OCI-LY1 (cell line): ENCODE data around the gene LSM4.

Experiments
- H2AFZ ChIP-seq: fragments of 200-600 bp; sonication (generic), shearing (Covaris generic); 2 replicates; pipeline ENCODE4 v1.6.0; 2014; ENCODE audit warnings: antibody characterized with exemption, mild to moderate bottlenecking, low read length
- H3F3A ChIP-seq: fragments of 200-600 bp; sonication (generic), shearing (Covaris generic); 2 replicates; pipeline ENCODE4 v1.6.0; 2014; ENCODE audit warnings: mild to moderate bottlenecking, antibody characterized with exemption, low read length, moderate library complexity; ENCODE audit not compliant: insufficient read depth
- H3K27ac ChIP-seq: fragments of 200-600 bp; sonication (generic); 2 replicates; pipeline ENCODE4 v1.5.1; 2014; ENCODE audit warnings: low read length, mixed run types, mild to moderate bottlenecking, low read depth; ENCODE audit not compliant: poor library complexity, severe bottlenecking
- H3K27me3 ChIP-seq: fragments of 200-600 bp; sonication (generic); 2 replicates; pipeline ENCODE4 v1.6.0; 2014; ENCODE audit warnings: antibody characterized with exemption, mild to moderate bottlenecking, low read length, moderate library complexity; ENCODE audit not compliant: insufficient read depth
- H3K36me3 ChIP-seq: fragments of 200-600 bp; sonication (generic); 2 replicates; pipeline ENCODE4 v1.6.1; 2014; ENCODE audit warnings: mild to moderate bottlenecking, antibody characterized with exemption, low read length, moderate library complexity, mixed read lengths; ENCODE audit not compliant: insufficient read depth
- H3K4me1 ChIP-seq: fragments of 200-600 bp; sonication (generic); 2 replicates; pipeline ENCODE4 v1.5.1; 2014; ENCODE audit warnings: mild to moderate bottlenecking, low read length, moderate library complexity; ENCODE audit not compliant: insufficient read depth, severe bottlenecking
- H3K4me2 ChIP-seq: fragments of 200-600 bp; sonication (generic), shearing (Covaris generic); 2 replicates; pipeline ENCODE4 v1.6.1; 2014; ENCODE audit warnings: low read length
- H3K4me3 ChIP-seq: fragments of 200-600 bp; sonication (generic); 2 replicates; pipeline ENCODE4 v1.5.1; 2014; ENCODE audit warnings: low read length, low read depth, mild to moderate bottlenecking, mixed read lengths; ENCODE audit not compliant: poor library complexity, severe bottlenecking
- H3K79me2 ChIP-seq: fragments of 200-600 bp; shearing (Covaris generic); 2 replicates; pipeline ENCODE4 v1.6.1; 2016; ENCODE audit warnings: mixed run types, low read length, mixed read lengths; ENCODE audit not compliant: insufficient read depth
- H3K9ac ChIP-seq: fragments of 200-600 bp; sonication (generic), shearing (Covaris generic); 2 replicates; pipeline ENCODE4 v1.6.1; 2014; ENCODE audit warnings: mild to moderate bottlenecking, low read length, mixed read lengths
- H3K9me2 ChIP-seq: fragments of 200-600 bp; sonication (generic), shearing (Covaris generic); 2 replicates; pipeline ENCODE4 v1.6.1; 2014; ENCODE audit warnings: low read depth, mild to moderate bottlenecking, low read length, mixed read lengths
- H3K9me3 ChIP-seq: fragments of 200-600 bp; shearing (Covaris generic); 2 replicates; pipeline ENCODE4 v1.6.1; 2014; ENCODE audit warnings: low read length, mixed read lengths
- H4K20me1 ChIP-seq: fragments of 200-600 bp; sonication (generic), shearing (Covaris generic); 2 replicates; pipeline ENCODE4 v1.6.0; 2016; ENCODE audit warnings: mild to moderate bottlenecking, low read length; ENCODE audit not compliant: insufficient read depth
- CTCF ChIP-seq: fragments of 200-600 bp; sonication (generic), shearing (Covaris generic); IDR thresholded peaks from 2 replicates; pipeline ENCODE4 v1.5.1; 2017; ENCODE audit warnings: mild to moderate bottlenecking, antibody characterized with exemption, low read length, moderate library complexity, mixed read lengths
- EZH2 ChIP-seq: fragments of 200-600 bp; sonication (generic), shearing (Covaris generic); IDR thresholded peaks from 2 replicates; pipeline ENCODE4 v1.8.0; 2017; ENCODE audit warnings: borderline replicate concordance, mixed run types, mild to moderate bottlenecking, antibody characterized with exemption, low read length, moderate library complexity, mixed read lengths

Gene LSM4

GRCh38 chr19:18312092-18312534, 10.8 kb downstream of the LSM4 start:
- no peaks in the 10 kb centered on the region for H3K27me3 ChIP-seq

GRCh38 chr19:18311502-18312091, 11.3 kb downstream of the LSM4 start:
- H3K9me2 ChIP-seq: no peaks in the 10 kb centered on the region
- H3K9me3 ChIP-seq: no peaks in the 10 kb centered on the region
- TF ChIP-seq CTCF (no peak), EZH2 (no peak)
- H4K20me1 ChIP-seq: no peaks in the 10 kb centered on the region
- peaks cover 53% of the 10 kb centered on the region for H3K36me3 ChIP-seq
- H3K4me3 ChIP-seq: no peak overlapping the region
- H3K4me2 ChIP-seq: no peak overlapping the region
- H2AFZ ChIP-seq: no peak overlapping the region
- peaks cover 25% of the 10 kb centered on the region for H3K4me1 ChIP-seq
- H3F3A ChIP-seq: no peaks in the 10 kb centered on the region
- no peak overlapping the region for H3K9ac ChIP-seq
- H3K79me2 ChIP-seq: no peaks in the 10 kb centered on the region
- no peak overlapping the region for H3K27ac ChIP-seq
- no peaks in the 10 kb centered on the region for H3K27me3 ChIP-seq

More at GRCh38 chr19:18312092-18312534, 10.8 kb downstream of the LSM4 start:
- no peaks in the 10 kb centered on the region for H3K79me2 ChIP-seq
- H3K9ac ChIP-seq: no peak overlapping the region
- no peaks in the 10 kb centered on the region for H3F3A ChIP-seq
- H3K9me2 ChIP-seq: no peaks in the 10 kb centered on the region
- H3K4me2 ChIP-seq: no peak overlapping the region
- H3K4me1 ChIP-seq: peaks cover 23% of the 10 kb centered on the region
- H3K36me3 ChIP-seq: peaks cover 53% of the 10 kb centered on the region
- H3K9me3 ChIP-seq: no peaks in the 10 kb centered on the region
- H4K20me1 ChIP-seq: no peaks in the 10 kb centered on the region
- no peak overlapping the region for H3K4me3 ChIP-seq
- TF ChIP-seq CTCF (no peak), EZH2 (no peak)
- H3K27ac ChIP-seq: no peak overlapping the region
- no peak overlapping the region for H2AFZ ChIP-seq

GRCh38 chr19:18310966-18311365, 11.9 kb downstream of the LSM4 start:
- Histone ChIP-seq H3K27ac (no peak overlapping the region), H3K27me3 (no peaks in the 10 kb centered on the region), H3K9me2 (no peaks in the 10 kb centered on the region), H3K79me2 (no peaks in the 10 kb centered on the region), H3K9ac (no peak overlapping the region), H3K4me2 (no peak overlapping the region), H3K36me3 (peaks cover 53% of the 10 kb centered on the region), H3K4me3 (no peak overlapping the region), H2AFZ (no peak overlapping the region), H3F3A (no peaks in the 10 kb centered on the region), H4K20me1 (no peaks in the 10 kb centered on the region), H3K9me3 (no peaks in the 10 kb centered on the region), H3K4me1 (peaks cover 25% of the 10 kb centered on the region)
- TF ChIP-seq EZH2 (no peak), CTCF (no peak)
